Liver (tissue), 3 donors: ENCODE results near the gene LPP.

Source experiments
- JUND ChIP-seq, 2 donors: IDR thresholded peaks; 2 replicates each; pipeline ENCODE4 v1.6.1; 2016; ENCODE audit warnings: antibody characterized with exemption in 2 of 2
- RAD21 ChIP-seq, 2 donors: IDR thresholded peaks; 2 replicates each; pipeline ENCODE4 v1.6.1; 2016; ENCODE audit warnings: antibody characterized with exemption in 2 of 2, mild to moderate bottlenecking in 2 of 2
- TAF1 ChIP-seq: conservative IDR thresholded peaks from 2 replicates; pipeline ENCODE4 v1.6.1; 2016; ENCODE audit warnings: antibody characterized with exemption, mild to moderate bottlenecking
- TF ChIP-seq, protein P1 (sequence below): fragments of 150-350 bp; IDR thresholded peaks from 2 replicates; pipeline ENCODE4 v1.5.1; 2017; ENCODE audit warnings: improper control_type of control experiment, low read depth, low read length; ENCODE audit not compliant: missing input control
- donor health status: healthy.
- donor health status: healthy.

DNA sequence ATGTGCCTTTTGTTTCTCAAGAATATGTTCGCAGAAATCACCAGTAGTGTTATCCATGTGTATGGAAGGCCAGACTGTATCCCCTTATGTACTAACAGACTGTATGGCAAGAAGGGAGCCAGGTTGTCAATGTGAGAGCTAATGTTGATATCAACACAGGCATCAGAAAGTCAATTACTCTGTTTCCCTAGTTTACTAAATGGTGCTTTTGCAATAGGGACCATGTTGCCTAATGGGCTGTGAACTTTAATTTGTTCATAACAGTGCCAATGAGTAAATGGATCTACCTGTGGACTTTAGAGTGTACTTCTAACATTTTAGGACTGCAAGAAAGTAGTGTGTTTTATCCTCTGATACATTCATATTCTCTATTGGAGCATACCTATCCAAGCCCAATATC, 586.1 kb downstream of the LPP start:
- TF ChIP-seq, protein P1, sequence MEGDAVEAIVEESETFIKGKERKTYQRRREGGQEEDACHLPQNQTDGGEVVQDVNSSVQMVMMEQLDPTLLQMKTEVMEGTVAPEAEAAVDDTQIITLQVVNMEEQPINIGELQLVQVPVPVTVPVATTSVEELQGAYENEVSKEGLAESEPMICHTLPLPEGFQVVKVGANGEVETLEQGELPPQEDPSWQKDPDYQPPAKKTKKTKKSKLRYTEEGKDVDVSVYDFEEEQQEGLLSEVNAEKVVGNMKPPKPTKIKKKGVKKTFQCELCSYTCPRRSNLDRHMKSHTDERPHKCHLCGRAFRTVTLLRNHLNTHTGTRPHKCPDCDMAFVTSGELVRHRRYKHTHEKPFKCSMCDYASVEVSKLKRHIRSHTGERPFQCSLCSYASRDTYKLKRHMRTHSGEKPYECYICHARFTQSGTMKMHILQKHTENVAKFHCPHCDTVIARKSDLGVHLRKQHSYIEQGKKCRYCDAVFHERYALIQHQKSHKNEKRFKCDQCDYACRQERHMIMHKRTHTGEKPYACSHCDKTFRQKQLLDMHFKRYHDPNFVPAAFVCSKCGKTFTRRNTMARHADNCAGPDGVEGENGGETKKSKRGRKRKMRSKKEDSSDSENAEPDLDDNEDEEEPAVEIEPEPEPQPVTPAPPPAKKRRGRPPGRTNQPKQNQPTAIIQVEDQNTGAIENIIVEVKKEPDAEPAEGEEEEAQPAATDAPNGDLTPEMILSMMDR, result no peak
- TF ChIP-seq RAD21 (IDR thresholded peaks at IDR 0.05) (peak; percentile 67 to 72), TAF1 (peak; percentile 27), JUND (IDR thresholded peaks at IDR 0.05) (peak; percentile 79 to 93)
